GM19397 (cell line): ENCODE results near the gene PLCD3.
A peak's percentile ranks its signal among the peaks of the same experiment; 100 is the strongest.

Experiments
- ATAC-seq: cut with Tn5 transposase; IDR thresholded peaks from one replicate; pipeline ENCODE4 v1.9.1; 2021; ENCODE audit warnings: mild to moderate bottlenecking, moderate library complexity; ENCODE audit not compliant: unreplicated experiment

PLCD3 gene, protein sequence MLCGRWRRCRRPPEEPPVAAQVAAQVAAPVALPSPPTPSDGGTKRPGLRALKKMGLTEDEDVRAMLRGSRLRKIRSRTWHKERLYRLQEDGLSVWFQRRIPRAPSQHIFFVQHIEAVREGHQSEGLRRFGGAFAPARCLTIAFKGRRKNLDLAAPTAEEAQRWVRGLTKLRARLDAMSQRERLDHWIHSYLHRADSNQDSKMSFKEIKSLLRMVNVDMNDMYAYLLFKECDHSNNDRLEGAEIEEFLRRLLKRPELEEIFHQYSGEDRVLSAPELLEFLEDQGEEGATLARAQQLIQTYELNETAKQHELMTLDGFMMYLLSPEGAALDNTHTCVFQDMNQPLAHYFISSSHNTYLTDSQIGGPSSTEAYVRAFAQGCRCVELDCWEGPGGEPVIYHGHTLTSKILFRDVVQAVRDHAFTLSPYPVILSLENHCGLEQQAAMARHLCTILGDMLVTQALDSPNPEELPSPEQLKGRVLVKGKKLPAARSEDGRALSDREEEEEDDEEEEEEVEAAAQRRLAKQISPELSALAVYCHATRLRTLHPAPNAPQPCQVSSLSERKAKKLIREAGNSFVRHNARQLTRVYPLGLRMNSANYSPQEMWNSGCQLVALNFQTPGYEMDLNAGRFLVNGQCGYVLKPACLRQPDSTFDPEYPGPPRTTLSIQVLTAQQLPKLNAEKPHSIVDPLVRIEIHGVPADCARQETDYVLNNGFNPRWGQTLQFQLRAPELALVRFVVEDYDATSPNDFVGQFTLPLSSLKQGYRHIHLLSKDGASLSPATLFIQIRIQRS

DNA sequence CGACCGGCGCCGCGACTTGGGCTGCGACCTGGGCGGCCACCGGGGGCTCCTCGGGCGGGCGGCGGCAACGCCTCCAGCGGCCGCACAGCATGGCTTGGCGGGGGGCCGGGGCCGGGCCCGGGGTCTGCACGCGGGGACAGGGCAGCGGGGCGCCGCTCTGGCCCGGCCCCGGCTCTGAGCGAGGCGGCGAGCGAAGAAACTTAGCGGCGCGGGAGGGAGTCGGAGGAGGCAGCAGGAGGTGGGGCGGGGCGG is at the start of gene PLCD3:
PLCD3 (minus strand) TSS at position 196 of the 252 bp plus-strand sequence; CDS start at position 91, 105 bp downstream.
- ATAC-seq: no peak

DNA sequence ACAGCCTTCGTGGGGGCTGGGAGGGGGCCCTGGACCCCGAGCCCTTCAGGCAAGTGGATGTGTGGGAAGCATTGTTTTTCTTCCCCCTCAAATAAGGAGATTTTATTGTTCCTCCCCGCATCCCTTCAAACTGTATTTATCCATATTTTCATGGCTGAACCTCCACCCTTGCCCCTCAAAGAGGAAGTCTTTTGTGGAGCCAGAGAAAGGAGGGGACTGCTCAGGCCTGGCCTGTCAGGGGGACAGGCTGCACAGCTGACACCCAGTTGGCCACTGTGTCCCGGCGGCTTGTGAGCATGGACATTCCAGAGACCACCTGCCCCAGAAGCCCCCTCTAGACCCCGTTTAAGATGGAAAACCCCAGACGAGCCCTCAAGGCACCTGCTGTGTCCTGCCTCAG is 45.2 kb upstream of the PLCD3 start:
- ATAC-seq: no peak

DNA sequence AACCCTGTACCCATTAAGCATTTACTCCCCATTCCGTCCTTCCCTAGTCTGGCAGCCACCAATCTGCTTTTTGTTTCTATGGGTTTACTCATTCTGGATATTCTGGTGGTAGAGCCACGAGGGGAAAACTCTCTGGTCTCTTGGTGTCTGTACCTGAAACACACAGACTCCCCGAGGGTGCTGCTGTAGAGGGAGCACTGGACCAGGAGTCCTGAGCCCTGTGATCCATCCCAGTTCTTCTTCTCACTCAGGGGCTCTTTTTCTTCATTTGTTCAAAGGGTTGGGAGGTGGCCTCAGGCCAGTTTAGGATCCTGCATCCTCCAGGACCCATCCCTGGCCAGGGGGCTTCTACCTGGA is 43.4 kb upstream of the PLCD3 start:
- ATAC-seq: no peak

DNA sequence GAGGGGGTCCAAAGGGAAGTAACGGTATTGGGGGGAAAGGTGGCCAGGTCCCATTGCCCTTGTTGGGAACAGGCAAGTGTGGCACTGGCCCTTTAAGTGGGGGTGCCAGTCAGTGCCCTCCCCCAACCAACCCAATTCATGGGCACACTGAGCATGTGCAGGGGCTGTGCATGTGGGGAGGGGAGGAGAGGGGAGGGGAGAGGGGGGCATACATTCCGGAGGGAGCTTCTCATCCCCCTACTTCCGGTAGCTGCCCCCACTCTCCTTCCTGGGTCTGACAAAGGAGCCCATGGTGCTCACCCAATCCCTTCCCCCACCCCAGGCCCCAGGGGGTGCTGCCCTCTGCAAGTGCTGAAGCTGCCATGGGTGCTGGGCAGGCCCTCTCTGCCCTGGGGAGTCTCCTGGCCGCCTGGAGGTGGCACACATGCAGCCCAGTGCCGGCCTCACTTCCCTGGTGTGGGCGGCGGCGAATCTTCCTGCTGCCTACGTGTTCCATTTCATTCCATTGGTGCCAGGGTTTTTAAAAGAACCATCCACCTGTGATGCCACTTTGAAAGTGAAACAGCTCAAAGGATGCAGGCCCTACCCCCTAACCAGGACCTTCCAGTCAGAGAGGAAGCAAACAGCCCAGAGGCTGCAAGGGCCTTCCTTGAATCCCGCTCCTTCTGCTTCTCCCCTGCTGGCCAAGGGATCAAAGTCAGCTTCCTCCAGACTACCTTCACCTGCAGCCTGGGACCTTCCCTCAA is 40.4 kb upstream of the PLCD3 start:
- no peak for ATAC-seq

DNA sequence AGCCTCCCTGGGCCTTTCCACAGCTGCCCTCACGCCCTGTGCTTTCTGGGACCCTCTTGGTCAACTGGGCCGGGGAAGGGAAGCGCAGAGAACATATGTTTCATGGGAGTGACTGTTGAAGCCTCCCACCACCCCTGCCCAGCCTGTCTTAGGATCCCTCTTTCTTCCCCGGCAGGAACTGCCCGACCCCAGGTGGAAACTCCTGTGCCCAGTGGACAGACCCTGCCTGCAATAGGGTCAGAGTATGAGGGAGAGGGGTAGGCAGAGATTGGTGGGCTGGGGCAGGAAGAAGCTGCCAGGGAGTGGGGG is 39.9 kb upstream of the PLCD3 start:
- ATAC-seq: no peak

DNA sequence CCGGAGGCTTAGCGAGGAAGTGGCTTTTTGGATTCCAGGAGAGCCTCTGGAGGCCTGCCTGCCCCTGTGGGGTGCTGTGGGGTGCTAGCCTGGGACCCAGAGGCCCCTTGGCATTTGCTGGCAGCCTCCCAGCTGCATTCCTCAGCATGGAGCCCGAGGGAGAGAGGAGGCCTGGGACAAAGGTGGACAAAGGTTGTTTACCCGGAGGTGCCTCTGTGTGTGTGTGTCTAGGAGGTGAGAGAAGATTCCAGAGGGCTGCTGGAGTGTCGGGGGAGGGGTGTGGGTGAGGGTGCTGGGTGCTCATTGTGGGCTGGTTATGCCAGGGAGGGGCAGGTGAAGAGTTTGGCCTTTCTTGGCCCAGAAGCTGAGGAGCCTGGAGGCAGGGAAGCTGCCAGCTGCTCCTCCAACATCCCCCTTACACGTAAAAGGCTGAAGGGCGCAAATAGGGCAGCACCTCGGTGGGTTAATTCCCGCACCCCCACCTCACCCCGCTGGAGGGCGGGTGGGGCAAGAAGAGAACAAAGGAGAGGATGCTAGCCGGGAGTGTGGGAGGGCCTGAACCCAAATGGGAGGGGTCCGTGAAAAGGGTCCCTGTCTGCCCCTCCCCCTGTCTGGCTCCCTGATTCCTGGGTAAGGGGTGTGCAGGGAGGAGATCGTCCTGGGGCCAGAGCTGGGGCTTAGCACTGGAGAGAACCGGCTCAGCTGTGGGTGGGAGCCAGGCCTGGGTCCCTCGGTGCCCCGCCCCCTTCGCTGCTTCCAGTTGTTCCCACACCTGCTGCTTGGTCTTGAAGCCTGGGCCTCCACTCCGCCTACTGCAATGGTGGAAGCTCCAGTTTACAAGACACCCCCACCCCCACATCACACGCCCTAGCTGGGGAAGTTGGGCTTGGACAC is 39.3 kb upstream of the PLCD3 start:
- ATAC-seq: no peak

DNA sequence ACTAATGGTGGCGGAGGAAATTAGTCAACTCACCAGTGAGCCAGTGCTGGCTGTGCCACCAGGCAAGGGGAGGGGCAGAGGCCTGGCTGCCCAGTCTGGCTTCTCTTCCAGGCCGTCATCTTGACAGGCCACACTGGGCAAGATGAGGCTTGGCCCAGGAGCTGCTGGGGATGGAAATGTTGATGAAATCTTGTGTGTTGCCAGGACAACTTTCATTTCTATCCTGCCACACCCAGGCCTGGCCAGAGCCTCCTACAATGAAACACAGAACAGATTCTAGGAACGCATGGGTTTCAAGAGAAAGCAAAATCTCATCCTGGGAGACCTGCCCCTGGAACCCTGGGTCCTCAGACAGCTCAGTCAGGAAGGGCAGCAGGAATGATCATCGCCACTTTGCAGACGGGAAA is 38.6 kb upstream of the PLCD3 start:
- no peak for ATAC-seq

DNA sequence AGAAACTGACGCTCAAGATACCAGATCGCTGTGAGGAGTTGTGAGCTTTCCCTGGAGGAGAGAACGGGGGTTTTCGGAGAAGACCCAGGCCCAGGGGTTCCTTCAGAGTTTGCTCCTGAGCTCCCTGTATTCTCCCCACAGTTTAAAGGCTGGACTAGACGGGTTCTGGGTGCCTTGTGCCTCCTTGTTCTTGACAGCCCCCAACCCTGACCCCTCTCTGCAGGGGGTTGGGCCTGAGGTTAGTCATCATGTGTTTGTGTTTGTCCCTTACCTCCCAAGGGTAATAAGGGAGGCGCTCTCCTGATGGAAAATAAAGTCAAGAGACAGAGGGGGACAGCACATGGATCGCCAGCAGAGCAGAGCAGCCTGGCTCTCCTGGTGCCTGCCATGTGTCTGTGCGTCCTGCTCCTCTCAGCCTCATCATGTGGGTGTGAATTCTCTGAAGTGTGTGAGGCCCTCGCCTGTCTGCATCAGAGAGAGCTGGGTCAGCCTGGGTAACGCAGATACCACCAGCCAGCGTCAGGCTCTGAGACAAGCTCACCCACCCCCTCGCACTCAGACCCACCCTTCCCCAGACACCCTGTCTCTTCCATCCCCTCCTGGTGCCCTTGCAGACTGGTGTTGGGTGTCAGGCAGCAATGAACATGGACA is 38.1 kb upstream of the PLCD3 start:
- no peak for ATAC-seq

DNA sequence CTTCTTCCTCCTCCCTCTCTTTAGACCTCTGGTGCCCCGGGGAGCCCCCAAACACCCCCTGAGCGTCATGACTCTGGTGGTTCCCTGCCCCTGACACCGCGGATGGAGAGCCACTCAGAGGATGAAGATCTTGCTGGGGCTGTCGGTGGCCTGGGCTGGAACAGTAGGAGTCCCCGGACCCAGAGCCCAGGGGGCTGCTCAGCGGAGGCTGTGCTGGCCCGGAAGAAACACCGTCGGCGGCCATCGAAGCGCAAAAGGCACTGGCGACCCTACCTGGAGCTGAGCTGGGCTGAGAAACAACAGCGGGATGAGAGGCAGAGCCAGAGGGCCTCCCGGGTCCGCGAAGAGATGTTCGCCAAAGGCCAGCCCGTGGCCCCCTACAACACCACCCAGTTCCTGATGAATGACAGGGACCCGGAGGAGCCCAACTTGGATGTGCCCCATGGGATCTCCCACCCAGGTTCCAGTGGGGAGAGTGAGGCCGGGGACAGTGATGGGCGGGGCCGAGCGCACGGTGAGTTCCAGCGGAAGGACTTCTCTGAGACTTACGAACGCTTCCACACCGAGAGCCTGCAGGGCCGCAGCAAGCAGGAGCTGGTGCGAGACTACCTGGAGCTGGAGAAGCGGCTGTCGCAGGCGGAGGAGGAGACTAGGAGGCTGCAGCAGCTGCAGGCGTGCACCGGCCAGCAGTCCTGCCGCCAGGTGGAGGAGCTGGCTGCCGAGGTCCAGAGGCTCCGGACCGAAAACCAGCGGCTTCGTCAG is 36.9 kb upstream of the PLCD3 start:
- ATAC-seq: no peak

DNA sequence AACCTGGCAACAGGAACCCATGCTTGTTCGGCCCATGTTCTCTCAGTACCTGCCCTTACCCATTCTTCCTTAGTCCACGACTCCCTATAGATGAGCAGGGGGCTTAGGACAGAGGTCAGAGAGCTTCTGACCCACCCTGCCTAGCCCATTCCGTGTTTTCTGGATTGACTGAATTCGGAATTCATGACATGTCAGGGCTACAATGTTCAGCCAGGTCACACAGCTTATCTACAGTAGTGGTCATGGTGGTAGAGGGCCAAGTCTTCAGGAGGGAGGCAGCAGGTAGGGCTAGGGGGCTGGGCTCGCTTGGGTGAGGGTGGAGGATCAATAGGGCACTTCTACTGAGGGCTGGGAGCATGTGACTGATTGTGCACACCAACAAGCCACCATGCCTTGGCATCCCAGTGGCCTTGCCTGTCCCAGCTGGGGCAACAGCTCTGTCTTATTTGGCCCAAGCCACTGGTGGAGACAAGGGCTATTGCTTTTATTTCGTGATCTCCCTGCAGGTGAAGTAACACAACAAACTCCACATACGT is 32.5 kb upstream of the PLCD3 start:
- ATAC-seq: no peak

DNA sequence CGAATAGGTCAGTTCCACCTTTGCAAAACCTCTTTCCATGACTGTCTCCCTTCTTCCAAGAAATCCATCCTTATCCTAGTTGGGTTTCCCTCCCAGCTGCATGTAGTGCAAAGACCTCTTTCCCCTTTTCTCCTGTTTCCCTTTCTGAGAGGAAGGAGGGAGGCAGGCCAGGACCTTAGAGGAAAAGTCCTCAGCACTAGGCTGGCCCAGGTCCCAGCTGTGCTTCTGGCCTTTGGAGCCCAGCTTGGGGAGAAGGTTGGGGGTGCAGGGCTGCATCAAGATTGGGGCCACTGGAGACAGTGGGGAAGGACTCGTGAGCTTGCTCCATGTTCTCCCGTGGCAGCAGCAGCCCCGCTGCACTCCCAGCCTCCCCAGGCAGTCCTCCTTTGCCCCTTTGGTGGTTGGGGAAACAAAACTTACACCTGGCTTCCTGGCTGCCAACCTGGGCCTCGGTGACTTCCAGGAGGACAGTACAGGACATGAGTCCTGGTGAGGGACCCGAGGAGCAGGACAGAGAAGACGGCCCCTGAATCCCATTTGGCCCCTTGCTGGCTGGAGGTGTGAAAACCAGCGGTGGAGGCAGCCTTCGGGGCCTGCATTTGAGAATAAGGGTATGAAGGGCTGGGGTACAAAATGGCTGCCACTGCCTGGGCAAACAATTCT is 29.8 kb upstream of the PLCD3 start:
- ATAC-seq: no peak

DNA sequence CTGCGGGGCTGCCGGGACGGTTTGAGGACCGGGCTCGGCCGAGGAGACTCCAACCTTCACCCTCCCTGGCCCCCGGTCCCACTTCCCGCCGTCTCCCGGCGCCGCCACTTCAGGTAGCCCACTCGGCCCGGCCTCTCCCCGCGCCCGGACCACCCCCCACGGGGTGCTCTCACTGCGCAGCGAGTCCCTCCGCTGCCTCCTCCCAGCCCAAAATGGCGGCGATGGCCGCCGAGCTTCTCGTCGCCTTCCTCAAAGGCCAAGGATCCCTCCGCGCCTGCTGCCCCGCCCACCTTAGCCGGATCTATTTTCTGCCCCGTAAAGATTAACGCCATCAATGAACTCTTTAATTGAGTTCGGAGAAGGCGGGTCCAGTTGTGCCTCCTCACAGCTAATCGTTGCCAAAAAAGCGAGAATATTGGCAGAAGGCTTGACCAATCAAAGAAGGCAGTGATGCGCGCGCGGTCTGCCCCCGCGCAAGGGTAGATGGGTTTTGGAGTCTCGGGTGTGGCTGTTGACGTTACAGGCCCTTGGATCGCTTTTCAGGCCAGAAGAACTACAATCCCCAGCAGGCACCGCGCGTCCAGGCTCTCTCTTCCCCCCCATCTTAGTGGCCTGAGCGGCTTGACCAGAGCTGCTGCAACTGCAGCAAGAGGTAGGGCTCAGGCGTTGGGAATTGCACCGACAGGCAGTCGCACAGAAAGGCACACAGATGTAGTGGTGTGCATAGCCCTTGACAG is 29.1 kb upstream of the PLCD3 start, which contains the start of gene HEXIM2:
HEXIM2 (plus strand) TSS at position 588 of the 737 bp plus-strand sequence. CDS start 919 bp downstream, outside the sequence.
- peak; percentile 90 for ATAC-seq

DNA sequence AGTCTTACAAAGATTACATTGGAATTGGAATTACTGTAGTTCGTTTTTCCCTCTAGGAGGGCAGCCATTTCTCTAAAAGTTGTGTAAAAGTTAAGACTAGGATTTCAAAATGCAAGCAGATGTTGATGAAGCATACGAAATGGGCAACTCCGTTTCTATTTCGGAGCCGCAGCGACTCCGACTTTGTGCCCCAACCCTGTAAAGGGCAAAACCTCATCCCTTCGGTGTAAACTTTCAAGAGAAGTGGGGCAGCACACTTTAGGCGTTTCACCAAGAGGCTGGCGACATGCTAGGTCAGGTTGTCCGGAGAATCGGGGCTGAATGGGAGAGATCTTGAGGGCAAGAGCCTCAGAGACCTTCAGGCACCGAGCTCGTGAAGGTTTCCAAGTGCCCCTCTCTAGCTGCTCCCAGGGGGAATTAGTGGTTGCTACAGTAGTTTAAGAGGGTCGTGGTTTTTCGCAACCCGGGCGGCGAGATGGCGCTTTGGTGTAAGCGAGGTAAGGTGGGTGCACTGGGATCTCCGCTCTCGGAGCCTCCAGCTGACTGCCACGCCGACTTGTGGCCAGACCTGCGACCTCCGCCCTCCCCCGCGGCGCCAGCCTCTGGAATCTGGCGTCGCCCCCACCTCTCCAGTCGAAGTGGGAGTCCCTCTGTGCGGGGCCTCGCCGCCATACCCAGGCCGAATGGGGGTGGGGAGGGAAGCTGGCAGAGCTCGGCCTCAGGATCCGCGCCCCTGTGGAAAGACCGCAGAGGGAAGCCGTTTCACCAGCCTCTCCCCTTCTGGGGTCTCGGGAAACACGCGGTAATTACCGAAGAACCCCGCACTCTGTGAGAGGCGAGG is 28.4 kb upstream of the PLCD3 start:
- ATAC-seq: peak; percentile 24

DNA sequence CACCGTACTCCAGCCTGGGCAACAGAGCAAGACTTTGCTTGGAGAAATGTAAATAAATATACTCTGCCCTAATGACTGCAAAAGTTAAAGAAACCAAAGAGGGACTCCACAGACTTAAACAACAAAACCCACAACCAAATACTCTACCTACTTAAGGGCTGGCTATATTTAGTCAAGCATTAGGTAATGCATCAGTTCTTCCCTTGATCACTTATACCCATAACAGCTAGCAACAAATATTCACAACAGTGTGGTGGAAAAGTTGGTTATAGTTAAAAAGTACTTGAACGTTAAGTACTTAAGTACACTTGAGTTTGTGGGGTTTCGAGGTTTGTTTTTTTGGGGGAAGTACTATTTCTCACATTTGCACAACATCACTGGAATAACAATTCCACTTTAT is 23.9 kb upstream of the PLCD3 start:
- no peak for ATAC-seq

DNA sequence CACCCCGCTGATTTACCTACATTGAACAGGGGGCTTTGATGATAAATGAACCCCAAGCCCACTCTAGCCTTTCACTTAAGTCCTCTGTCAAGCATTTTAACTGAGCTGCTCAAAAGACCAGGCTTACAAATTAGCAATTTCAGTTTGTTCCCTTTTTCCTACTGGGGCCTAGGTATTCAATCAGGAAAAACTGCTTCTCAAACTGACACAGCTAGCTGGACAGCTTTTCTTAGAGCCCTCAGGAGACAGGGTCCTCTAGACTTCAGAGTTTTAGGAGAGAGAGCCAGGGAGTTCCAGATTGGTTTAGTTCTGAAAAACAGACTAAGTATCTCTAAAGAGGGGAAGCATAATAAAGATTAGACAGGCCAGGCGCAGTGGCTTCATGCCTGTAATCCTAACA is 23.2 kb upstream of the PLCD3 start:
- no peak for ATAC-seq

DNA sequence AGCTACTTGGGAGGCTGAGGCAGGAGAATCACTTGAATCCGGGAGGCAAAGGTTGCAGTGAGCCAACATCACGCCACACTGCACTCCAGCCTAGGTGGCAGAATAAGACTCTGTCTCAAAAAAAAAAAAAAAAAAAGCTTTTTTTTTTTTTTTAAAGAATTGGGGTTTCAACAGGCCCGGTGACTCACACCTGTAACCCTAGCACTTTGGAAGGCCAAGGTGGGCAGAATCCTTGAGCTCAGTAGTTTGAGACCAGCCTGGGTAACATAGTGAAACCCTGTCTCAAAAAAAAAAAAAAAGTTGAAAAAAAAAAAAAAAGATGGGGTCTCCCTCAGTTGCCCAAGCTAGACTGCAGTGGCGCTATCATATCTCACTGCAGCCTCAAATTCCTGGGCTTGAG is 22.7 kb upstream of the PLCD3 start:
- no peak for ATAC-seq
